Thyroid gland (tissue), 4 donors: ENCODE measurements around the gene MYO10.

Source experiments
- CTCF ChIP-seq, 6 experiments: fragments of 200-600 bp in 3 of 6; fragments of 450-650 bp in 3 of 6; sonication (generic) in 3 of 6; IDR thresholded peaks; one replicate each; pipeline ENCODE4 v1.5.1; 2016 to 2019; ENCODE audit warnings: antibody characterized with exemption in 6 of 6, mild to moderate bottlenecking in 2 of 6, inconsistent platforms in 1 of 6, moderate library complexity in 1 of 6
- POLR2A ChIP-seq, 2 donors: fragments of 450-650 bp; IDR thresholded peaks; one replicate each; pipeline ENCODE4 v1.6.1; 2017; ENCODE audit warnings: antibody characterized with exemption in 2 of 2, mild to moderate bottlenecking in 2 of 2, moderate library complexity in 1 of 2

- TF ChIP-seq CTCF (IDR thresholded peaks at IDR 0.05) (no peak), POLR2A (IDR thresholded peaks at IDR 0.05) (no peak)
Measured at GRCh38 chr5:16666130-16666882, 269.8 kb downstream of the MYO10 start.
